Left lung (tissue), 10 donors: ENCODE results near the gene INO80C. TPM values are rescaled to one million over a fixed set of nuclear protein-coding genes. Genes with fewer than 3 reads are reported as not detected.

Experiments used
- ATAC-seq: fragments of 200-7000 bp; cut with Tn5 transposase; one replicate; pipeline ENCODE4 v1.9.1; 2020; ENCODE audit warnings: moderate library complexity
- DNase-seq, 4 donors: peaks; one replicate each; pipeline ENCODE4 v3.0.0-alpha.2; 2013 to 2020
- H3K27ac ChIP-seq, 2 donors: fragments of 200-600 bp; sonication (generic) in 1 of 2; one replicate each; pipeline versions ENCODE4 v1.5.0 to v1.8.0; 2020 to 2021
- H3K27me3 ChIP-seq, 2 donors: fragments of 200-600 bp; sonication (generic) in 1 of 2; one replicate each; pipeline versions ENCODE4 v1.5.0 to v1.8.0; 2020 to 2021
- H3K36me3 ChIP-seq, 2 donors: fragments of 200-600 bp; sonication (generic) in 1 of 2; one replicate each; pipeline versions ENCODE4 v1.5.0 to v1.8.0; 2020 to 2021
- H3K4me1 ChIP-seq, 2 donors: fragments of 200-600 bp; one replicate each; pipeline ENCODE4 v1.8.0; 2021
- H3K4me3 ChIP-seq, 2 donors: fragments of 200-600 bp; sonication (generic) in 1 of 2; one replicate each; pipeline versions ENCODE4 v1.5.0 to v1.8.0; 2020 to 2021; ENCODE audit warnings: mild to moderate bottlenecking in 1 of 2
- H3K9me3 ChIP-seq, 2 donors: fragments of 200-600 bp; sonication (generic) in 1 of 2; one replicate each; pipeline versions ENCODE4 v1.5.0 to v1.8.0; 2020 to 2021
- intact Hi-C, 2 donors: fragments of 100-400 bp; cut with DNase I; formaldehyde crosslinking; loops; one replicate each; pipeline versions ENCODE4 v1.11.2 to v1.14.2; 2022
- polyA plus RNA-seq, 6 donors: library from polyadenylated mRNA; unstranded; fragments of 120-200 nt; gene quantifications; one replicate each; pipeline ENCODE4 v1.2.1, GENCODE V29; 2013; ENCODE audit not compliant: insufficient read length in 6 of 6
- total RNA-seq, 2 donors: library from RNA; stranded (reverse); fragmentation: NEBNext Ultra II Directional; extraction: Animal tissue kit (Norgen Biotek cat#: 25700); gene quantifications; one replicate each; pipeline ENCODE4 v1.2.1, GENCODE V29; 2021
- TF ChIP-seq, protein P1 (sequence below), 2 donors: fragments of 200-600 bp; sonication (generic) in 1 of 2; IDR thresholded peaks; one replicate each; pipeline versions ENCODE4 v1.5.0 to v1.8.0; 2021; ENCODE audit warnings: antibody characterized with exemption in 2 of 2
- donor health status: DM: no; HTN: yes; CAD: no.
- donor health status: DM: no; HTN: no; CAD: no.

INO80C gene
- total and polyA plus RNA-seq, 8 donors: 27.0 to 41.6 (median 35.2) TPM

DNA sequence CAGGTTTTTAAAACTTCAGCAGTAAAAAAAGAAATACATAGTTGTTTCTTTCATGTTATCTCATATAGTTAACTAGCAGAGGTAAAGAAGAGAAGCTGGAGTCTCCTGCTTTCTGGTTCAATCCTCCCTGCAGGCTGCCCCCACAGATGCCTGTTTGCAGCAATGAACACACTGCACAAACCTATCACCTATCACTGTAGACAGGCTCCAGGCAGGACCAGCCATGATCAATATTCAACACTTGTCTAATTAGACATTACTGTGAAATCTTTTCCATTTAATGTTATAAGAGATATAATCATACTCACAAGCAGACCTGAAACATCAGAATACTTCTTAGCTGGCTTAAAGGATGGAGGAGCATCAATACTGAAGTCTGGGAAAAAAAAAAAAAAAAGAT, 19.8 kb downstream of the INO80C start:
- DNase-seq (no peak), ATAC-seq (no peak)
- no peaks in the 10 kb centered on the region for H3K9me3 ChIP-seq
- H3K27me3 ChIP-seq: no peaks in the 10 kb centered on the region
- H3K4me1 ChIP-seq: peaks cover 3 to 41% of the 10 kb centered on the region in 2 donors
- TF ChIP-seq, protein P1, sequence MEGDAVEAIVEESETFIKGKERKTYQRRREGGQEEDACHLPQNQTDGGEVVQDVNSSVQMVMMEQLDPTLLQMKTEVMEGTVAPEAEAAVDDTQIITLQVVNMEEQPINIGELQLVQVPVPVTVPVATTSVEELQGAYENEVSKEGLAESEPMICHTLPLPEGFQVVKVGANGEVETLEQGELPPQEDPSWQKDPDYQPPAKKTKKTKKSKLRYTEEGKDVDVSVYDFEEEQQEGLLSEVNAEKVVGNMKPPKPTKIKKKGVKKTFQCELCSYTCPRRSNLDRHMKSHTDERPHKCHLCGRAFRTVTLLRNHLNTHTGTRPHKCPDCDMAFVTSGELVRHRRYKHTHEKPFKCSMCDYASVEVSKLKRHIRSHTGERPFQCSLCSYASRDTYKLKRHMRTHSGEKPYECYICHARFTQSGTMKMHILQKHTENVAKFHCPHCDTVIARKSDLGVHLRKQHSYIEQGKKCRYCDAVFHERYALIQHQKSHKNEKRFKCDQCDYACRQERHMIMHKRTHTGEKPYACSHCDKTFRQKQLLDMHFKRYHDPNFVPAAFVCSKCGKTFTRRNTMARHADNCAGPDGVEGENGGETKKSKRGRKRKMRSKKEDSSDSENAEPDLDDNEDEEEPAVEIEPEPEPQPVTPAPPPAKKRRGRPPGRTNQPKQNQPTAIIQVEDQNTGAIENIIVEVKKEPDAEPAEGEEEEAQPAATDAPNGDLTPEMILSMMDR (IDR thresholded peaks at IDR 0.05): no peak
- intact Hi-C loops: no loop called here
- no peak overlapping the region for H3K4me3 ChIP-seq
- H3K36me3 ChIP-seq: no peaks in the 10 kb centered on the region
- H3K27ac ChIP-seq: peak overlapping the region in 1 of 2 donors; percentile 67

DNA sequence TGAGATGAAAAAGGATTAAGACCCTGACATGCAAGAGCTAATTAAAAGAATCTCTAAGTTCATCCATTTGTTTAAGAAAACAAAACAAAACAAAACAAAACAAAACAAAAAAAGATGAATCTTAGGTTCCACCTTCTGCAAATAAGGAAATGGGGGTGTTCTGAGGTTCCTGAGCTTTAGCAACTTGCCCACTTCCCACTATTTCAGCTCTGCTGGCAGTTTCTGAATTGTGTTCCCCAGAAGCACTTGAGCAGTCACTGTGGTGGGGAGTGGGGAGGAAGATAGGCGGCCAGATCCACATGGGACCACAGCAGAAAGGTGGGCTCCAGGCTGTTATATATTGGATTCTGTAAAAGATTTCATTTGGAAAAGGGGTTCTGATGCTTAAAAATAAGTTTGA, 20.3 kb downstream of the INO80C start:
- no peak for ATAC-seq
- no peaks in the 10 kb centered on the region for H3K27me3 ChIP-seq

DNA sequence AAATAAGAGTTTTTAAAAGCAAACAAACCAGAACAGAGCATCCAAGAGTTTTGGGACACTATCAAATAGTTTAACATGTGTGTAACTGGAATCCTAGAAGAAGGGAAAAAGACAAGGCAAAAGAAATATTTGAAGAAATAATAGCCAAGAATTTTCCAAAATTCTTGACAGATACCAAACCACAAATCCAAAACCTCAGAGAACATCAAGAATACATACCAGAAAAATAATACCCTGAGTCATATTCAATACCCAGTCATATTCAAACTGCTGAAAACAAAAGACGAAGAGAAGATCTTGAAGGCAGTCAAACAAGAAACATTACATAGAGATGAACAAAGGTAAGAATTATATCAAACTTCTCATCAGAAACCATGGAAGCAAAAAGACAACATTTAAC, 22.9 kb downstream of the INO80C start:
- H3K4me1 ChIP-seq: peaks cover 3 to 25% of the 10 kb centered on the region in 2 donors
- intact Hi-C loops: no loop called here
- H3K4me3 ChIP-seq: no peak overlapping the region
- H3K9me3 ChIP-seq: no peaks in the 10 kb centered on the region
- no peaks in the 10 kb centered on the region for H3K27me3 ChIP-seq
- no peaks in the 10 kb centered on the region for H3K36me3 ChIP-seq
- ATAC-seq (no peak), DNase-seq (no peak)
- TF ChIP-seq, protein P1 (IDR thresholded peaks at IDR 0.05): no peak
- H3K27ac ChIP-seq: no peak overlapping the region

More for the DNA sequence above, 20.3 kb downstream of the INO80C start:
- no peak overlapping the region for H3K4me3 ChIP-seq
- no peaks in the 10 kb centered on the region for H3K9me3 ChIP-seq
- DNase-seq: no peak
- H3K27ac ChIP-seq: peak overlapping the region in 1 of 2 donors; percentile 67
- no peaks in the 10 kb centered on the region for H3K36me3 ChIP-seq
- intact Hi-C loops: no loop called here
- TF ChIP-seq, protein P1 (IDR thresholded peaks at IDR 0.05): no peak
- peaks cover 3 to 38% of the 10 kb centered on the region in 2 donors for H3K4me1 ChIP-seq

DNA sequence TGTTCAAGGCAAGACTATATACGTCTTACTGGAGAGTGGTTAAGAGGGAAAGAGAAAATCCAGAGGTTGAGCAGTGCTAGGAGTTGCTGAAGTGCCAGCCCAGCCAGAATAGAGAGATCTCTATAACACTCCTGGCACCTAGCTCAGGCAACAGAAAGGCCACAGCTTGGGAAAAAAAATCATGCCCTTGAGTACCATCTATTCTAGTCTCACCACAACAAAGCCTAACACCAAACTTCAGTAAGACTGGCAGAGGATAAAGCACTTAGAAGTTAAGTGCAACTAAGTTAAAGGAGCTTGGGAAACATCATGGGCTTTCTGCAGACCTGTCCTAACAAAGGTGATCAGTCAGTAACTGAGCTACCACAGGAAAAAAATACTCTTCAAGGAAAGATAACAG, 24.2 kb downstream of the INO80C start:
- H3K27me3 ChIP-seq: no peaks in the 10 kb centered on the region
- H3K27ac ChIP-seq: no peak overlapping the region
- H3K36me3 ChIP-seq: peaks cover 0 to 6% of the 10 kb centered on the region in 2 donors
- DNase-seq (no peak), ATAC-seq (no peak)
- TF ChIP-seq, protein P1 (IDR thresholded peaks at IDR 0.05): no peak
- H3K9me3 ChIP-seq: no peaks in the 10 kb centered on the region
- intact Hi-C loops: no loop called here
- no peak overlapping the region for H3K4me3 ChIP-seq
- H3K4me1 ChIP-seq: peaks cover 0 to 12% of the 10 kb centered on the region in 2 donors

DNA sequence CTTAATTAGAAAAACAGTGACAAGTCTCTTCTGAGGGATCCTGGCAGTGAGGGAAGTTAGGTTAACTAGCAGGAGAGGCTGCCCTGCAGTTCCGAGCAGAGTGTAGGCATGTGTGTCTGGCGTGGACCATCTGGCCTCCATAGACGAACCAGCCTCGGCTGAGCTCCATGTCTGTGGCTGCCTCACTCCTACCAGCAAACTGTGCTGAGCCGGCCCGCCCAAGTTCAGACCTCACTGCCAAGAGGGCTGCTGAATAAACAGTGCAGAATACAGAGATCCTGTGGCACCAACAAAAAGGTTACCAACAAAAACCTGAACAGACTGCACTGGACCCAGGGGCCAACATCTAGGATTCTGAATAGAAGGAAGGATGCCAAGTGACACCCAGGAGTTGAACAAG, 27.3 kb downstream of the INO80C start:
- no peak overlapping the region for H3K27ac ChIP-seq

More for the DNA sequence above, 27.3 kb downstream of the INO80C start:
- H3K9me3 ChIP-seq: no peaks in the 10 kb centered on the region
- H3K4me3 ChIP-seq: no peak overlapping the region
- no peak for ATAC-seq
- no peak for DNase-seq
- no peaks in the 10 kb centered on the region for H3K27me3 ChIP-seq
- TF ChIP-seq, protein P1 (IDR thresholded peaks at IDR 0.05): no peak
- peaks cover 0 to 12% of the 10 kb centered on the region in 2 donors for H3K4me1 ChIP-seq
- peaks cover 0 to 10% of the 10 kb centered on the region in 2 donors for H3K36me3 ChIP-seq
- intact Hi-C loops: no loop called here
